Sigmoid colon (tissue), 4 donors: ENCODE results near the gene EVA1B.

Experiments used
- POLR2A ChIP-seq, 2 donors: fragments of 450-650 bp; IDR thresholded peaks; one replicate each; pipeline ENCODE4 v1.6.1; 2016; ENCODE audit warnings: antibody characterized with exemption in 2 of 2, mild to moderate bottlenecking in 2 of 2, moderate library complexity in 2 of 2
- POLR2AphosphoS5 ChIP-seq, 4 donors: sonication (generic); formaldehyde crosslinking; IDR thresholded peaks; one replicate each; pipeline ENCODE4 v1.6.1; 2017; ENCODE audit warnings: antibody characterized with exemption in 4 of 4
- TF ChIP-seq, protein P1 (sequence below), 4 experiments: fragments of 450-650 bp in 3 of 4; fragments of 200-600 bp in 1 of 4; IDR thresholded peaks; one replicate each; pipeline ENCODE4 v1.5.1; 2016 to 2019; ENCODE audit warnings: antibody characterized with exemption in 4 of 4, mild to moderate bottlenecking in 3 of 4, moderate library complexity in 2 of 4

DNA sequence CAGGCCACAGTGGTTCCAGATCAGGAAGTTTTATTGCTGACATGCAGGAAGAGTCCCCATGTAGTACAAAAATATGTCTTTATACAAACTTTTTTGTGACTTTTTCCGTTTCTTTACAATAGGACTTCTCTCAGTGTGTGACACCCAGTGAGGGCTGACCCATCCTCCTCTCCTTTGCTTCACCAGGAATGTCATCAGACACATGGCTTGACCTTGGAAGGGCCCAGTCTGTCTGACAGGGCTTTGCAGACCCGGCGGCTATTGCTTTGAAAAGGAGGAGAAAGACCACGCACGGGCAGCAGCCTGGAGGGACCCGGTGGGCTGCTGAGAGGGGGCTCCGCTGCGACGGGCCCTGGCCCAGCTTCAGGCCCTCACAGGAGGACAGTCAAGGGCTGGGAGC is 16.2 kb upstream of the EVA1B start:
- TF ChIP-seq, protein P1, sequence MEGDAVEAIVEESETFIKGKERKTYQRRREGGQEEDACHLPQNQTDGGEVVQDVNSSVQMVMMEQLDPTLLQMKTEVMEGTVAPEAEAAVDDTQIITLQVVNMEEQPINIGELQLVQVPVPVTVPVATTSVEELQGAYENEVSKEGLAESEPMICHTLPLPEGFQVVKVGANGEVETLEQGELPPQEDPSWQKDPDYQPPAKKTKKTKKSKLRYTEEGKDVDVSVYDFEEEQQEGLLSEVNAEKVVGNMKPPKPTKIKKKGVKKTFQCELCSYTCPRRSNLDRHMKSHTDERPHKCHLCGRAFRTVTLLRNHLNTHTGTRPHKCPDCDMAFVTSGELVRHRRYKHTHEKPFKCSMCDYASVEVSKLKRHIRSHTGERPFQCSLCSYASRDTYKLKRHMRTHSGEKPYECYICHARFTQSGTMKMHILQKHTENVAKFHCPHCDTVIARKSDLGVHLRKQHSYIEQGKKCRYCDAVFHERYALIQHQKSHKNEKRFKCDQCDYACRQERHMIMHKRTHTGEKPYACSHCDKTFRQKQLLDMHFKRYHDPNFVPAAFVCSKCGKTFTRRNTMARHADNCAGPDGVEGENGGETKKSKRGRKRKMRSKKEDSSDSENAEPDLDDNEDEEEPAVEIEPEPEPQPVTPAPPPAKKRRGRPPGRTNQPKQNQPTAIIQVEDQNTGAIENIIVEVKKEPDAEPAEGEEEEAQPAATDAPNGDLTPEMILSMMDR (IDR thresholded peaks at IDR 0.05), result no peak
- no peak for TF ChIP-seq POLR2AphosphoS5 (IDR thresholded peaks at IDR 0.05)
- no peak for TF ChIP-seq POLR2A (IDR thresholded peaks at IDR 0.05)
